Measurements from ENCODE around the gene LEFTY2. TPM values are rescaled to one million over a fixed set of nuclear protein-coding genes. Genes with fewer than 3 reads are reported as not detected.

LEFTY2 gene
- total and polyA plus RNA-seq, 4 donors: 0.09 to 0.24 TPM; not detected in 2

DNA sequence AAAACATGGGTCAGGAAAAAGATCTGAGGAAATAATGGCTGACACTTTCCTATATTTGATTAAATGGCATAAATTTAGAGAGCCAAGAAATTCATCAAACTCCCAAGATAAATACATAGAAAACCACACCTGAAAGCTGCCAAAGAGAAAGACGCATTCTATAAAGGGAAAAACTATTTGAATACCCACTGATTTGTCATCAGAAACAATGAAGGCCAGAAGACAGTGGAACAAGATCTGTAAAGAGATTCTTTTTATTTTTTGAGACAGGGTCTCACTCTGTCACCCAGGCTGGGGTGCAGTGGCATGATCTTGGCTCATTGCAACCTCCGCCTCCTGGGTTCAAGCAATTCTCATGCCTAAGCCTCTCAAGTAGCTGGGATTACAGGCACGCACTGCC is 40.7 kb upstream of the LEFTY2 start (continued):
- TF ChIP-seq NR2F2 (IDR thresholded peaks at IDR 0.05) (no peak), HNF4G (IDR thresholded peaks at IDR 0.05) (no peak)
- TF ChIP-seq, protein P1, sequence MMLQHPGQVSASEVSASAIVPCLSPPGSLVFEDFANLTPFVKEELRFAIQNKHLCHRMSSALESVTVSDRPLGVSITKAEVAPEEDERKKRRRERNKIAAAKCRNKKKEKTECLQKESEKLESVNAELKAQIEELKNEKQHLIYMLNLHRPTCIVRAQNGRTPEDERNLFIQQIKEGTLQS (IDR thresholded peaks at IDR 0.05): no peak

DNA sequence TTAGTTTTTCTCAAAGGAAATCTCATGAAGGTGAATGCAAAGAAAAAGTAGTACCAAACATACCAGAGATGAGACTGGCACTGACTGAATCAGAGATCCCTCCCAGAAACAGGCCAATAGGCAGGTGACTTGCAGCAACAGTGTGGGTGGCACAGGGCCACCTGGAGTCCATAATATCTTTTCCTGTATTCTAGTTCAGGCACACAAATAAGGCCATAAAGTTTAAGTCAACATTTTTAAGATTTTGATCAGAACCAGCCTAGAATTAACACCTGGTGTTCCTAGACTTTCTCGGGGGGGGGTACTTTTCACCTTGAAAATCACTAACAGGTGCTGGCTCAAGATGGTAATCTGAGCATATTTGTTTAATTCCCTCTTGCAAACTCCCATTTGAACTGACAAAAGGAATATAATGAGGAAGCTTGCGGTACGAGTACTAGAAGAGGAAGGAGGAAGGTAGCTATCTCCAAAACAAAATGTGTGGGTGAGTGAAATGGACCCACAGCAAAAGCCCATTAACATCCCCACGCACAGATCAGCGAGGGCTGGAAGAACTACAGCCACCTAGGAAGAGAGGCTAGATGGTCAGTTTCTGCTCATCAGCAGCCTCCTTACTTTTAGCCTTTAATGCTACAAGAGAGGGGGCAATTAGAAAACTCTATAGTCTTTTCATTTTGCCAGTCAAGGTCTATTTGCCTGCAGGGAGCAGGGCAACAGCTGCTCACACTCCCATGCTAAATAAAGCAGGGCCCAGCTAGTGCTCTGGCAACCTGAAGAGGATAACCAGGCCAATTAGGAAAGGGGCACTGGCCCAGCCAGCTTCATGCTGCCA is 39.2 kb upstream of the LEFTY2 start:
- WGBS: 88% methylated on average over 5 of the region's 5 CpGs
- H3K36me3 ChIP-seq (ENCODE audit: control insufficient read depth in 4 of 4, insufficient read depth in 3 of 4, low read depth in 1 of 4, low read length in 3 of 4): peaks cover 8 to 37% (median 29%) of the 10 kb centered on the region in 4 donors
- no peaks in the 10 kb centered on the region for H3K4me1 ChIP-seq (ENCODE audit: control insufficient read depth in 4 of 4, insufficient read depth in 4 of 4, low read length in 3 of 4)
- H3K27ac ChIP-seq (ENCODE audit: low read depth in 1 of 2, low read length in 2 of 2): no peak overlapping the region
- no peak overlapping the region for H3K9ac ChIP-seq (ENCODE audit: low read depth in 1 of 2, low read length in 2 of 2)
- H3K4me3 ChIP-seq (ENCODE audit: low read depth in 1 of 3, low read length in 3 of 3): no peak overlapping the region
- no peak for DNase-seq (ENCODE audit: low spot score)
- H3K27me3 ChIP-seq (ENCODE audit: control insufficient read depth in 4 of 4, insufficient read depth in 4 of 4, low read length in 3 of 4): no peaks in the 10 kb centered on the region
- TF ChIP-seq JUND (IDR thresholded peaks at IDR 0.05) (no peak), GABPA (IDR thresholded peaks at IDR 0.05 in 1 of 2, conservative IDR thresholded peaks at IDR 0.05 in 1 of 2) (no peak), FOXA2 (IDR thresholded peaks at IDR 0.05) (no peak), HNF4A (conservative IDR thresholded peaks at IDR 0.05) (no peak), EGR1 (IDR thresholded peaks at IDR 0.05; ENCODE audit: low read depth in 2 of 2) (no peak)
- no peaks in the 10 kb centered on the region for H3K9me3 ChIP-seq (ENCODE audit: control insufficient read depth in 4 of 4, low read length in 3 of 4)

DNA sequence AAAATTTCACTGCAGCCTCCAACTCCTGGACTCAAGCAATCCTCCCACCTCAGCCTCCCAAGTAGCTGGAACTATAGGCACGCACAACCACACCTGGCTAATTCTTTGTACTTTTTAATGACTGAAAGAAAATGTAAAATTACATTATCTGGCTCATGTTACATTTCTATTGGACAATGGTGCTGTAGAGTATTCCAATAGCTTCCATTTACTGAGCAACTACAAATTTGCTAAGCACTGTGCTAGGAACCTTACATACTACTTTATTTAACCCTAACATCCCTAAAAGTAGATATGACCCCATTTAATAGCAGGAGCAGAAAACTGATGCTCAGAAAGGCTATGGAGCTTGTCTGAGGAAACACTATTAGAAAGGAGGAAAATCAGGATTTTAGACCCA is 38.4 kb upstream of the LEFTY2 start:
- peaks cover 5 to 31% (median 24%) of the 10 kb centered on the region in 4 donors for H3K36me3 ChIP-seq (ENCODE audit: control insufficient read depth in 4 of 4, insufficient read depth in 3 of 4, low read depth in 1 of 4, low read length in 3 of 4)
- WGBS: 92% methylated on average over 1 of the region's 1 CpG
- no peak for DNase-seq (ENCODE audit: low spot score)
- no peak overlapping the region for H3K4me3 ChIP-seq (ENCODE audit: low read depth in 1 of 3, low read length in 3 of 3)
- H3K27ac ChIP-seq (ENCODE audit: low read depth in 1 of 2, low read length in 2 of 2): no peak overlapping the region
- H3K9me3 ChIP-seq (ENCODE audit: control insufficient read depth in 4 of 4, low read length in 3 of 4): no peaks in the 10 kb centered on the region
- TF ChIP-seq FOXA1 (IDR thresholded peaks at IDR 0.05) (no peak), NR2F2 (IDR thresholded peaks at IDR 0.05) (no peak), EGR1 (IDR thresholded peaks at IDR 0.05; ENCODE audit: low read depth in 2 of 2) (no peak), YY1 (IDR thresholded peaks at IDR 0.05) (no peak), HNF4G (IDR thresholded peaks at IDR 0.05) (no peak), JUND (IDR thresholded peaks at IDR 0.05) (no peak), FOXA2 (IDR thresholded peaks at IDR 0.05) (no peak), HNF4A (conservative IDR thresholded peaks at IDR 0.05) (no peak), RAD21 (IDR thresholded peaks at IDR 0.05) (no peak)
- TF ChIP-seq, protein P2, sequence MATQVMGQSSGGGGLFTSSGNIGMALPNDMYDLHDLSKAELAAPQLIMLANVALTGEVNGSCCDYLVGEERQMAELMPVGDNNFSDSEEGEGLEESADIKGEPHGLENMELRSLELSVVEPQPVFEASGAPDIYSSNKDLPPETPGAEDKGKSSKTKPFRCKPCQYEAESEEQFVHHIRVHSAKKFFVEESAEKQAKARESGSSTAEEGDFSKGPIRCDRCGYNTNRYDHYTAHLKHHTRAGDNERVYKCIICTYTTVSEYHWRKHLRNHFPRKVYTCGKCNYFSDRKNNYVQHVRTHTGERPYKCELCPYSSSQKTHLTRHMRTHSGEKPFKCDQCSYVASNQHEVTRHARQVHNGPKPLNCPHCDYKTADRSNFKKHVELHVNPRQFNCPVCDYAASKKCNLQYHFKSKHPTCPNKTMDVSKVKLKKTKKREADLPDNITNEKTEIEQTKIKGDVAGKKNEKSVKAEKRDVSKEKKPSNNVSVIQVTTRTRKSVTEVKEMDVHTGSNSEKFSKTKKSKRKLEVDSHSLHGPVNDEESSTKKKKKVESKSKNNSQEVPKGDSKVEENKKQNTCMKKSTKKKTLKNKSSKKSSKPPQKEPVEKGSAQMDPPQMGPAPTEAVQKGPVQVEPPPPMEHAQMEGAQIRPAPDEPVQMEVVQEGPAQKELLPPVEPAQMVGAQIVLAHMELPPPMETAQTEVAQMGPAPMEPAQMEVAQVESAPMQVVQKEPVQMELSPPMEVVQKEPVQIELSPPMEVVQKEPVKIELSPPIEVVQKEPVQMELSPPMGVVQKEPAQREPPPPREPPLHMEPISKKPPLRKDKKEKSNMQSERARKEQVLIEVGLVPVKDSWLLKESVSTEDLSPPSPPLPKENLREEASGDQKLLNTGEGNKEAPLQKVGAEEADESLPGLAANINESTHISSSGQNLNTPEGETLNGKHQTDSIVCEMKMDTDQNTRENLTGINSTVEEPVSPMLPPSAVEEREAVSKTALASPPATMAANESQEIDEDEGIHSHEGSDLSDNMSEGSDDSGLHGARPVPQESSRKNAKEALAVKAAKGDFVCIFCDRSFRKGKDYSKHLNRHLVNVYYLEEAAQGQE (IDR thresholded peaks at IDR 0.05): no peak
- TF ChIP-seq, protein P1 (IDR thresholded peaks at IDR 0.05): no peak
- TF ChIP-seq, protein P3, sequence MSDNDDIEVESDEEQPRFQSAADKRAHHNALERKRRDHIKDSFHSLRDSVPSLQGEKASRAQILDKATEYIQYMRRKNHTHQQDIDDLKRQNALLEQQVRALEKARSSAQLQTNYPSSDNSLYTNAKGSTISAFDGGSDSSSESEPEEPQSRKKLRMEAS (IDR thresholded peaks at IDR 0.05): no peak
- TF ChIP-seq, protein P4, sequence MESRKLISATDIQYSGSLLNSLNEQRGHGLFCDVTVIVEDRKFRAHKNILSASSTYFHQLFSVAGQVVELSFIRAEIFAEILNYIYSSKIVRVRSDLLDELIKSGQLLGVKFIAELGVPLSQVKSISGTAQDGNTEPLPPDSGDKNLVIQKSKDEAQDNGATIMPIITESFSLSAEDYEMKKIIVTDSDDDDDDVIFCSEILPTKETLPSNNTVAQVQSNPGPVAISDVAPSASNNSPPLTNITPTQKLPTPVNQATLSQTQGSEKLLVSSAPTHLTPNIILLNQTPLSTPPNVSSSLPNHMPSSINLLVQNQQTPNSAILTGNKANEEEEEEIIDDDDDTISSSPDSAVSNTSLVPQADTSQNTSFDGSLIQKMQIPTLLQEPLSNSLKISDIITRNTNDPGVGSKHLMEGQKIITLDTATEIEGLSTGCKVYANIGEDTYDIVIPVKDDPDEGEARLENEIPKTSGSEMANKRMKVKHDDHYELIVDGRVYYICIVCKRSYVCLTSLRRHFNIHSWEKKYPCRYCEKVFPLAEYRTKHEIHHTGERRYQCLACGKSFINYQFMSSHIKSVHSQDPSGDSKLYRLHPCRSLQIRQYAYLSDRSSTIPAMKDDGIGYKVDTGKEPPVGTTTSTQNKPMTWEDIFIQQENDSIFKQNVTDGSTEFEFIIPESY (IDR thresholded peaks at IDR 0.05): no peak
- H3K27me3 ChIP-seq (ENCODE audit: control insufficient read depth in 4 of 4, insufficient read depth in 4 of 4, low read length in 3 of 4): no peaks in the 10 kb centered on the region
- H3K9ac ChIP-seq (ENCODE audit: low read depth in 1 of 2, low read length in 2 of 2): no peak overlapping the region
- H3K4me1 ChIP-seq (ENCODE audit: control insufficient read depth in 4 of 4, insufficient read depth in 4 of 4, low read length in 3 of 4): no peaks in the 10 kb centered on the region
